GM21529 (cell line): ENCODE results near the gene SRSF3.
"Not testable (repeated sequence)": the region's sequence is repeated elsewhere in the genome, so short reads cannot be mapped to it uniquely, and the experiment has no call there.

Source experiments
- ATAC-seq: cut with Tn5 transposase; IDR thresholded peaks from one replicate; pipeline ENCODE4 v1.9.1; 2021; ENCODE audit not compliant: unreplicated experiment

SRSF3 gene

GRCh38 chr6:36574679-36575078, 19.5 kb upstream of the SRSF3 start:
- ATAC-seq: no peak

GRCh38 chr6:36576578-36576977, 17.6 kb upstream of the SRSF3 start:
- ATAC-seq: no peak

- ATAC-seq: no peak
These were observed 16.9 kb upstream of the SRSF3 start for GRCh38 chr6:36577301-36577700.

GRCh38 chr6:36578030-36578429, 16.1 kb upstream of the SRSF3 start:
- ATAC-seq: no peak

GRCh38 chr6:36578431-36578830, 15.7 kb upstream of the SRSF3 start:
- ATAC-seq: no peak

GRCh38 chr6:36580184-36580526, 14.0 kb upstream of the SRSF3 start:
- no peak for ATAC-seq

GRCh38 chr6:36581716-36582115, 12.4 kb upstream of the SRSF3 start:
- no peak for ATAC-seq

- no peak for ATAC-seq
These were observed 7.6 kb upstream of the SRSF3 start for GRCh38 chr6:36586606-36587005.

GRCh38 chr6:36589025-36589400, 5.1 kb upstream of the SRSF3 start:
- ATAC-seq: not testable (repeated sequence)

- no peak for ATAC-seq
These were observed 3.9 kb upstream of the SRSF3 start for GRCh38 chr6:36590237-36590636.

GRCh38 chr6:36592221-36592655, 1.9 kb upstream of the SRSF3 start:
- peak; percentile 39 for ATAC-seq

GRCh38 chr6:36593569-36594028, 563 bp upstream of the SRSF3 start:
- ATAC-seq: peak; percentile 24

GRCh38 chr6:36594816-36595643, 868 bp downstream of the SRSF3 start:
- no peak for ATAC-seq

- no peak for ATAC-seq
These were observed 2.2 kb downstream of the SRSF3 start for GRCh38 chr6:36596356-36596755.

- no peak for ATAC-seq
These were observed 3.6 kb downstream of the SRSF3 start for GRCh38 chr6:36597775-36598174.

- no peak for ATAC-seq
These were observed 4.2 kb downstream of the SRSF3 start for GRCh38 chr6:36598326-36598725.

- ATAC-seq: no peak
These were observed 4.7 kb downstream of the SRSF3 start for GRCh38 chr6:36598739-36599318.

GRCh38 chr6:36599791-36600209, 5.6 kb downstream of the SRSF3 start:
- no peak for ATAC-seq

GRCh38 chr6:36600564-36601146, 6.5 kb downstream of the SRSF3 start:
- ATAC-seq: no peak

- not testable (repeated sequence) for ATAC-seq
These were observed 7.7 kb downstream of the SRSF3 start for GRCh38 chr6:36601818-36602217.

- ATAC-seq: no peak
These were observed 9.3 kb downstream of the SRSF3 start for GRCh38 chr6:36603222-36604089.
